ENCODE data around the gene PCGF5.
"Not testable (repeated sequence)": the region's sequence is repeated elsewhere in the genome, so short reads cannot be mapped to it uniquely, and the experiment has no call there.

Gene PCGF5

DNA sequence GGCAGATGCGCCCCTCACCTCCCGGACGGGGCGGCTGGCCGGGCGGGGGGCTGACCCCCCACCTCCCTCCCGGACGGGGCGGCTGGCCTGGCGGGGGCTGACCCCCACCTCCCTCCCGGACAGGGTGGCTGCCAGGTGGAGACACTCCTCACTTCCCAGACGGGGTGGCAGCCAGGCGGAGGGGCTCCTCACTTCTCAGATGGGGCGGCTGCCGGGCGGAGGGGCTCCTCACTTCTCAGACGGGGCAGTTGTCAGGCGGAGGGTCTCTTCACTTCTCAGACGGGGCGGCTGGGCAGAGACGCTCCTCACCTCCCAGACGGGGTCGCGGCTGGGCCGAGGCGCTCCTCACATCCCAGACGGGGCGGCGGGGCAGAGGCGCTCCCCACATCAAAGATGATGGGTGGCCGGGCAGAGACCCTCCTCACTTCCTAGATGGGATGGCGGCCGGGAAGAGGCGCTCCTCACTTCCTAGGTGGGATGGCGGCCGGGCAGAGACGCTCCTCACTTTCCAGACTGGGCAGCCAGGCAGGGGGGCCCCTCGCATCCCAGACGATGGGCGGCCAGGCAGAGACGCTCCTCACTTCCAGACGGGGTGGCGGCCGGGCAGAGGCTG lies 102.9 kb downstream of the PCGF5 start:
- DNase-seq (ENCODE audit: low read depth in 4 of 4, low spot score in 1 of 4): not testable (repeated sequence)

GRCh38 chr10:91328320-91328984 lies 108.0 kb downstream of the PCGF5 start:
- no peak for DNase-seq (ENCODE audit: low read depth in 4 of 4, low spot score in 1 of 4)

All from stimulated activated CD4-positive, alpha-beta T cell treated with anti-CD3 and anti-CD28 coated beads, Interleukin-1b, Interleukin-23, amount 100 ng/mL, for 24 hours (primary cell).